HepG2 (cell line): ENCODE data around the gene PHLPP2. TPM values are rescaled to one million over a fixed set of nuclear protein-coding genes. Genes with fewer than 3 reads are reported as not detected.

ENCODE experiments used
- FOXK1 ChIP-seq: sonication (generic); formaldehyde crosslinking; IDR thresholded peaks from 2 replicates; pipeline ENCODE4 v1.4.0; 2020; ENCODE audit warnings: low read depth, missing genetic modification reagents, borderline replicate concordance
- GZF1 ChIP-seq: sonication (generic); formaldehyde crosslinking; IDR thresholded peaks from 2 replicates; pipeline ENCODE4 v1.5.1; 2020; ENCODE audit warnings: mild to moderate bottlenecking, missing genetic modification reagents
- KAT2B ChIP-seq: fragments of 150-350 bp; IDR thresholded peaks from 2 replicates; pipeline ENCODE4 v1.6.1; 2014; ENCODE audit warnings: low read depth, low read length, borderline replicate concordance
- MXD1 ChIP-seq: sonication (generic); formaldehyde crosslinking; IDR thresholded peaks from 2 replicates; pipeline ENCODE4 v1.4.0; 2020; ENCODE audit warnings: mild to moderate bottlenecking, missing genetic modification reagents
- NCOA2 ChIP-seq: sonication (generic); formaldehyde crosslinking; IDR thresholded peaks from 2 replicates; pipeline ENCODE4 v1.8.0; 2022; ENCODE audit warnings: inconsistent platforms
- RNF2 ChIP-seq: fragments of 450-650 bp; conservative IDR thresholded peaks from 2 replicates; pipeline ENCODE4 v1.6.1; 2016; ENCODE audit warnings: low read depth
- SALL1 ChIP-seq: sonication (generic); formaldehyde crosslinking; IDR thresholded peaks from 2 replicates; pipeline ENCODE4 v1.8.0; 2022; ENCODE audit warnings: mild to moderate bottlenecking, missing genetic modification reagents
- SOX13 ChIP-seq, 3 experiments: fragments of 450-650 bp in 1 of 3; sonication (generic) in 1 of 3; formaldehyde crosslinking in 1 of 3; IDR thresholded peaks in 2 of 3; conservative IDR thresholded peaks in 1 of 3; 2 replicates each; pipeline versions ENCODE4 v1.5.0 to v1.6.1; 2016 to 2020; ENCODE audit warnings: antibody characterized with exemption in 1 of 3, mild to moderate bottlenecking in 1 of 3, missing compliant biosample characterization in 1 of 3, missing genetic modification reagents in 1 of 3, moderate library complexity in 1 of 3
- TCF7 ChIP-seq: sonication (generic); IDR thresholded peaks from 2 replicates; pipeline ENCODE4 v1.6.1; 2016; ENCODE audit warnings: antibody characterized with exemption, low read depth
- ZNF7 ChIP-seq: IDR thresholded peaks from 2 replicates; pipeline ENCODE4 v1.6.1; 2016; ENCODE audit warnings: missing biosample characterization, missing genetic modification reagents
- ZNF850 ChIP-seq: sonication (generic); formaldehyde crosslinking; conservative IDR thresholded peaks from 2 replicates; pipeline ENCODE4 v1.9.0; 2021; ENCODE audit warnings: mild to moderate bottlenecking, missing genetic modification reagents
- polyA plus RNA-seq, 8 experiments: library from polyadenylated mRNA; depleted of rRNA in 3 of 8; stranded (reverse) in 7 of 8; unstranded in 1 of 8; fragments of >200 nt; fragmentation: Illumina TruSeq in 4 of 8; extraction: Trizol in 4 of 8; gene quantifications; 2 replicates each; pipeline versions ENCODE4 v1.2.1 to v1.2.3, GENCODE V29; 2011 to 2016; ENCODE audit warnings: low read depth in 4 of 8, missing spikeins in 1 of 8, mixed read lengths in 1 of 8; ENCODE audit not compliant: insufficient read depth in 1 of 8
- total RNA-seq, 5 experiments: library from RNA; depleted of rRNA; stranded (reverse); fragments of >200 nt; fragmentation: Illumina TruSeq; extraction: Trizol; gene quantifications; 2 replicates each; pipeline ENCODE4 v1.2.3, GENCODE V29; 2016; ENCODE audit warnings: low read depth in 1 of 5
- TF ChIP-seq, protein P1 (sequence below): sonication (generic); formaldehyde crosslinking; IDR thresholded peaks from 2 replicates; pipeline ENCODE4 v1.5.1; 2020; ENCODE audit warnings: mild to moderate bottlenecking, missing genetic modification reagents, moderate library complexity
- TF ChIP-seq, protein P2 (sequence below), 2 experiments: fragments of 450-650 bp in 1 of 2; sonication (generic) in 1 of 2; formaldehyde crosslinking in 1 of 2; IDR thresholded peaks; 2 replicates each; pipeline versions ENCODE4 v1.6.1 to v1.8.0; 2016 to 2022; ENCODE audit warnings: antibody characterized with exemption in 1 of 2, mild to moderate bottlenecking in 1 of 2, missing genetic modification reagents in 1 of 2

PHLPP2 gene
- total and polyA plus RNA-seq, 2 of the 13 experiments (the other 11 are each of a cell fraction or from before 2014, with no cell fraction given) = 8.9 TPM

DNA sequence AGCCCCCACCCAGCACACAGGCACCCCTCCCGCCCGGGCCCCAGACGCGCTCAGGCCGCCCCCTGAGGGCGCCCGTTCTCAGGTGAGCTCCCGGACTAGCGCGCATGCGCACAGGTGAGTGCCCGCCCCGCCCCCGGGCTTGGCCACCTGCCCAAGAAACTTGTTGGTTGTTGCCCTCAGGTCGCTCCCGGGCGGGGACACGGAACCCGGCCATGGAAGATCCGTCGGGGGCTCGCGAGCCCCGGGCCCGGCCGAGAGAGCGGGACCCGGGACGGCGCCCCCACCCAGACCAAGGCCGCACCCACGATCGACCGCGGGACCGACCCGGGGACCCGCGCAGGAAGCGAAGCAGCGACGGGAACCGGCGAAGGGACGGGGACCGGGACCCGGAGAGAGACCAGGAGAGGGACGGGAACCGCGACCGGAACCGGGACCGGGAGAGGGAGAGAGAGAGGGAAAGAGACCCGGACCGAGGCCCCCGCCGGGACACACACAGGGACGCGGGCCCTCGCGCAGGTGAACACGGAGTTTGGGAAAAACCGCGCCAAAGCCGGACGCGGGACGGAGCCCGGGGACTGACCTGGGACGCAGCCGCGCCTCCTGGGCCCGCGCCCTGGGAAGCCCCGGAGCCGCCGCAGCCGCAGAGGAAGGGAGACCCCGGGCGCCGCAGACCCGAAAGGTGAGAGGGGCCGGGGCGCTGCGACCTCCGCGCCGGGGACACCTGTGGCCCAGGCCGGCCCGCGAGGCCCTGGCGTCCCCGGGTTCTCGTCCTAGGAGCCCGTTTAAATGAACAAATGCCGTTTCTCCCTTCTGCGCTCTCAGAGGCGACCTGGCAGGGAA, 98.3 kb downstream of the PHLPP2 start, which contains the start of gene MARVELD3 (continued):
- TF ChIP-seq, protein P1, sequence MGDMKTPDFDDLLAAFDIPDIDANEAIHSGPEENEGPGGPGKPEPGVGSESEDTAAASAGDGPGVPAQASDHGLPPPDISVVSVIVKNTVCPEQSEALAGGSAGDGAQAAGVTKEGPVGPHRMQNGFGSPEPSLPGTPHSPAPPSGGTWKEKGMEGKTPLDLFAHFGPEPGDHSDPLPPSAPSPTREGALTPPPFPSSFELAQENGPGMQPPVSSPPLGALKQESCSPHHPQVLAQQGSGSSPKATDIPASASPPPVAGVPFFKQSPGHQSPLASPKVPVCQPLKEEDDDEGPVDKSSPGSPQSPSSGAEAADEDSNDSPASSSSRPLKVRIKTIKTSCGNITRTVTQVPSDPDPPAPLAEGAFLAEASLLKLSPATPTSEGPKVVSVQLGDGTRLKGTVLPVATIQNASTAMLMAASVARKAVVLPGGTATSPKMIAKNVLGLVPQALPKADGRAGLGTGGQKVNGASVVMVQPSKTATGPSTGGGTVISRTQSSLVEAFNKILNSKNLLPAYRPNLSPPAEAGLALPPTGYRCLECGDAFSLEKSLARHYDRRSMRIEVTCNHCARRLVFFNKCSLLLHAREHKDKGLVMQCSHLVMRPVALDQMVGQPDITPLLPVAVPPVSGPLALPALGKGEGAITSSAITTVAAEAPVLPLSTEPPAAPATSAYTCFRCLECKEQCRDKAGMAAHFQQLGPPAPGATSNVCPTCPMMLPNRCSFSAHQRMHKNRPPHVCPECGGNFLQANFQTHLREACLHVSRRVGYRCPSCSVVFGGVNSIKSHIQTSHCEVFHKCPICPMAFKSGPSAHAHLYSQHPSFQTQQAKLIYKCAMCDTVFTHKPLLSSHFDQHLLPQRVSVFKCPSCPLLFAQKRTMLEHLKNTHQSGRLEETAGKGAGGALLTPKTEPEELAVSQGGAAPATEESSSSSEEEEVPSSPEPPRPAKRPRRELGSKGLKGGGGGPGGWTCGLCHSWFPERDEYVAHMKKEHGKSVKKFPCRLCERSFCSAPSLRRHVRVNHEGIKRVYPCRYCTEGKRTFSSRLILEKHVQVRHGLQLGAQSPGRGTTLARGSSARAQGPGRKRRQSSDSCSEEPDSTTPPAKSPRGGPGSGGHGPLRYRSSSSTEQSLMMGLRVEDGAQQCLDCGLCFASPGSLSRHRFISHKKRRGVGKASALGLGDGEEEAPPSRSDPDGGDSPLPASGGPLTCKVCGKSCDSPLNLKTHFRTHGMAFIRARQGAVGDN = peak; percentile 90
- TF ChIP-seq SOX13 (IDR thresholded peaks at IDR 0.05) (no peak), SOX13 (CRISPR knock-in tag; conservative IDR thresholded peaks at IDR 0.05 in 1 of 2, IDR thresholded peaks at IDR 0.05 in 1 of 2) (0 out of 4 replicates have a peak, but pooled peaks of 1 of the 2 experiments have one; percentile 9), KAT2B (no peak), NCOA2 (CRISPR knock-in tag) (0 out of 2 replicates have a peak, but pooled peaks have one; percentile 26), MXD1 (CRISPR knock-in tag) (peak; percentile 84), TCF7 (no peak), GZF1 (CRISPR knock-in tag) (no peak), ZNF850 (CRISPR knock-in tag) (peak; percentile 8; the same call in 1 of the 2 replicates), ZNF7 (0 out of 2 replicates have a peak, but pooled peaks have one; percentile 23), FOXK1 (CRISPR knock-in tag) (no peak), SALL1 (CRISPR knock-in tag) (peak; percentile 49; the same call in 1 of the 2 replicates), RNF2 (0 out of 2 replicates have a peak, but pooled peaks have one; percentile 31)
- TF ChIP-seq, protein P2, sequence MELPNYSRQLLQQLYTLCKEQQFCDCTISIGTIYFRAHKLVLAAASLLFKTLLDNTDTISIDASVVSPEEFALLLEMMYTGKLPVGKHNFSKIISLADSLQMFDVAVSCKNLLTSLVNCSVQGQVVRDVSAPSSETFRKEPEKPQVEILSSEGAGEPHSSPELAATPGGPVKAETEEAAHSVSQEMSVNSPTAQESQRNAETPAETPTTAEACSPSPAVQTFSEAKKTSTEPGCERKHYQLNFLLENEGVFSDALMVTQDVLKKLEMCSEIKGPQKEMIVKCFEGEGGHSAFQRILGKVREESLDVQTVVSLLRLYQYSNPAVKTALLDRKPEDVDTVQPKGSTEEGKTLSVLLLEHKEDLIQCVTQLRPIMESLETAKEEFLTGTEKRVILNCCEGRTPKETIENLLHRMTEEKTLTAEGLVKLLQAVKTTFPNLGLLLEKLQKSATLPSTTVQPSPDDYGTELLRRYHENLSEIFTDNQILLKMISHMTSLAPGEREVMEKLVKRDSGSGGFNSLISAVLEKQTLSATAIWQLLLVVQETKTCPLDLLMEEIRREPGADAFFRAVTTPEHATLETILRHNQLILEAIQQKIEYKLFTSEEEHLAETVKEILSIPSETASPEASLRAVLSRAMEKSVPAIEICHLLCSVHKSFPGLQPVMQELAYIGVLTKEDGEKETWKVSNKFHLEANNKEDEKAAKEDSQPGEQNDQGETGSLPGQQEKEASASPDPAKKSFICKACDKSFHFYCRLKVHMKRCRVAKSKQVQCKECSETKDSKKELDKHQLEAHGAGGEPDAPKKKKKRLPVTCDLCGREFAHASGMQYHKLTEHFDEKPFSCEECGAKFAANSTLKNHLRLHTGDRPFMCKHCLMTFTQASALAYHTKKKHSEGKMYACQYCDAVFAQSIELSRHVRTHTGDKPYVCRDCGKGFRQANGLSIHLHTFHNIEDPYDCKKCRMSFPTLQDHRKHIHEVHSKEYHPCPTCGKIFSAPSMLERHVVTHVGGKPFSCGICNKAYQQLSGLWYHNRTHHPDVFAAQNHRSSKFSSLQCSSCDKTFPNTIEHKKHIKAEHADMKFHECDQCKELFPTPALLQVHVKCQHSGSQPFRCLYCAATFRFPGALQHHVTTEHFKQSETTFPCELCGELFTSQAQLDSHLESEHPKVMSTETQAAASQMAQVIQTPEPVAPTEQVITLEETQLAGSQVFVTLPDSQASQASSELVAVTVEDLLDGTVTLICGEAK (IDR thresholded peaks at IDR 0.05) = no peak
- TF ChIP-seq, protein P2 (CRISPR knock-in tag; IDR thresholded peaks at IDR 0.05) = peak; percentile 33; the same call in 1 of the 2 replicates
